GM18870 (cell line): Measurements from ENCODE around the gene PDZRN3.

ENCODE experiments used
- ATAC-seq: cut with Tn5 transposase; IDR thresholded peaks from one replicate; pipeline ENCODE4 v1.9.1; 2021; ENCODE audit warnings: moderate library complexity; ENCODE audit not compliant: unreplicated experiment

The PDZRN3 gene

GRCh38 chr3:73497646-73498406 lies 126.9 kb downstream of the PDZRN3 start:
- ATAC-seq = no peak

DNA sequence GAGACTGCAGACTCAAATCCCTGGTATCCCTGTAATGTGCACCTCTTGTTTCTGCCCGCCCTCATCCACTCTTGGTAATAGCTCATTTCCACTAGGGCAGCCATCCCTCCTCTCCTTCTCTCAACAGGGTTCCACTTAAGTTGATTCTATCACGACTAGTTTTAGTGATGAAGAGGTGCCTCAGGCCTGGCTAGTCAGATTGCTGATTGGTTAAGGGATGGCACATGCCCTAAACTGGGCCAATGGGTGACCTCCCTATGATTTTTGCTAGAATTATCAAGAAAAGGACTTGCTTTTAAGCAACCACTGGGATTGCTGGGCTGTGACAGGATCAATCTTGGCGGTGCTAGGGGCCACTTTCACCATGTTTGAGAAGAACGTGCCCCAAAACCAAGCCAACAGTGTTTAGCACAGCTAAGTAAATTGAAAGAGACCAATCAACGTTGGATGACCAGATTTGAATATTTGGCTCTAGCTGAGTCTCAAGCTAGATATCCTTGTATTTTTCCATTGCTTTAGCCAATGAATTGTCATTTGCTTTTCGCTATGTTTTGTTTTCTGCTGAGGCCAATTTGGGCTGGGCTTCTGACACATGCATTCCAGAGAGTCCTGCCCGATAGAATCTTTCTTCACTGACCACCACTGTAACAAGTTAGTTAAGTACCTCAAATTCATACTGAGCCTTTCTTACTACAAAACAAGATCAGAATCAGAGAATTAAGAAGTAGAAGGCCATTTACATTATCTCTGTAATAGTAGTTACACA lies 131.0 kb downstream of the PDZRN3 start:
- no peak for ATAC-seq

DNA sequence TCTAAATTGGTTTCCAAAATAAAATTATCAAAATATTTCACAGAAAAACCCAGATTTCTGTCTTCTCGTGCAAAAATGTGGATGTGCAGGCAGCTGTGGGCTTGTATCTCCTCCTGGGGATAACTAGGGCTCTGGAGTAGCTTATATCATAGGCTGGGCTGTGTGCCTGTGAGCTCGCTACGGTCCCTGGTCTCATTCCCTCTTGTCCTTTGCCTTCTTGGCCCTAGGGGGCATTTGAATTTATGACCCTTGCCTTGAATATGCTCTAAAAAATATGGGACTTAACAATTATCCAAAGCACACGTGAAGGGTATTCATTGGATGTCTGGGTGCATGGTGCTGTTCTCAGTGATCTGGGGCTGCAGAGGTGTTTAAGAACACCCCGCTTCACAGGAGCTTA lies 132.6 kb downstream of the PDZRN3 start:
- no peak for ATAC-seq

GRCh38 chr3:73491287-73491662 lies 133.5 kb downstream of the PDZRN3 start:
- no peak for ATAC-seq

DNA sequence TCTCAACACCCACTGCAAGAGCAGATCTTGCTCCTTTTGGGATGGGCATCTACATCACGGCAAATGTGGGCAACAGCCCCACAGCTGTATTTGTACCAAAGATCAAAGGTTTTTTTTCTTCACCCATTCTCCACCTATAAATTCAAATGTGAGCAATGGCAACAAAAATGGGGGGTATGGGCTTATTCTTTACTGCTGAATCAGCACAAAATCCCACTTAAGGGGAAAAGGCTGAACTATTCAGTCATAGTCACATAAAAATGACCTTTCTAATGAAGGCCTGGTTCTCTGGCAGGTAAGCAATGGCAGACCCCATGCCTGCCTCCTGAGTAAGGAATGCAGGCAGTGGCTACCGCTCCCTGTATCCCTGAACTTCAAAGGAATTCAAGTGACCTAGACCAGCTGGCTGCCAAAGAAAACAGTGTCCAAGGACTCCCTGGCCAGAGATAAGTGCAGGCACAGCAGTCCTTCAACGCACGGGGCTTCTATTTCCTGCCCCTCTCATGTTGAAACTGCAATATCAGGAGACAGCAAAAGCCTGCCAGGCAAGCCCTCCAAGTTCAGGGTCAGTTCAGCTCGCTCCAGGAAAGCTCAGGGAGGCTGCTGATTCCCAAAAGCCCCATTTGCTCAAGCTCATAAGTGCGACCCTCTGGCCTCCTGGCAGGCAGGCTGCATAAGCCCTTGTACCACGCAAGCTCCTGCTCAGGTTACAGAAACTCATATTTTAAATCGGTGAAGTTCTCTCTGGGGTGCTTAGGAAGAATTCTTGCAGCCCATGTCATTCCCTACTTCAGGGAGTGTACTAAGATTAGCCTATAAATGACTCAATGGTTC lies 134.1 kb downstream of the PDZRN3 start:
- no peak for ATAC-seq

DNA sequence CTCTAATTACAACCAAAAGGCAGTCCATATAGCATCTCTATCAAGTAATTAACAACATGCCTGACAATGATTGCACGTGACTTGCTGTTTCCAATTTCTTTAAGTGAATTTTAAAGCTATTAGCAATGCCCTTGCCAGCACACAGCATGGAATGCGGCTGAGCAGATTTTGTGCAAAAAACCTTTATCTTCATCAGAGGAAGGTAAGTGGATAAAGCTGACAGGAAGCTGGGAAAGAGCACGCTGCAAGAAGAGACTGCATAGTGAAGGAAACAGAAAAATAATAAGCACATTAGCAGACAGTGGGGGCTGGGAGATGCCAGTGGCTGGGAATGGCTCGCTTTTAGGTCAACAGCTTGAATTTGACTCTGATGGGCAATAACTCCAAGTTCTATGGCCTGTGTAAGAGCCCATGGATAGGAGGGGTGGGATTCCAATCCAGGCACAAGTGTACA lies 138.8 kb downstream of the PDZRN3 start:
- ATAC-seq = no peak

DNA sequence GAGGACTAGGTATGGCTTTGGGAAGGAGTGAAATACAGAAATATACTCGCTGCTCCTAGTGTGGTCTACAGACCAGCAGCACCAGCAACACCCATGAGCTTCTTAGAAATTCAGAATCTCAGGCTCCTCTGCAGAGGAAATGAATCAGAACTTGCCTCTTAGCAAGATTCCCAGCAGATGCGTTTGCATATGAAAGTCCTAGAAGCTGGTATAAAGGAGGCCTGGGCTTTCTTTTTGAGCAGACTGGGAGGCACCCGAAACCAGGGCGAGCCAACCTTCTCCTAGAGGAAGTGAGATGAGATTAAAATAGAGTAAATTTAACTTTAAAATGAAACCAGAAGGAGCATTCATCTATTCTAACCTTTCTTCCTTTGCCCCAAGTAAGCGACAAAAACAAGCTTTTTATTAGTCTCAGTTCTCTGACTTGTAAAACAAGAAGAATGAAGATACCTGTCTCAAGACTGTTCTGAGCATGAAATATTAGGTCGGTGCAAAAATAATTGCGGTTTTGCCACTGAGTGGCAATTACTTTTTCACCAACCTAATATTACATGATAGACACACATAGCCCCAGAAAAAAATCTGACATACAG lies 140.0 kb downstream of the PDZRN3 start:
- ATAC-seq = peak; percentile 94

- ATAC-seq = no peak
These were observed 142.9 kb downstream of the PDZRN3 start for GRCh38 chr3:73481888-73482287.

DNA sequence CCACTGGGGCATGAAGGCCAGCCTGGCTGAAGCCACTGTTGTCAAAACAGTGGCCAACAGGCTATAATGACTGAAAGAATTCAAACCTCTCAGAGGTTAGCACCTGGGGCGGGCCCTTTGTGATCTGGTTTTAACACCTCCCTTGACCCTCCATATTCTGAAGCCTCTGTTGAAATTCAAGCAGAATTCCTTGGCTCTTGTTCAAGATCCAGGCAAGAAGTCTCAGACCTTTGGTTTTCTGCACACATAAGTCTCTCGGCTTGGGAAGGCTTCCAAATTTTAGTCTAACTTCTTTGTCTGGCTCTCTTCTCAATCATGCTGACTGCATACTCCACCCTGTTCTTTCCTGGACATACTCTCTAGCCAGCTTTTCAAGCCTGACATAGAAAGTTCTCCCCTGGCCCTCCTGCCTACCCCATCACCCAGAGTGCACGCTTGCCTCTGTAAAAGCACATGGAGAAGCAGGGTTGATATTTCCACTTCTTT lies 144.5 kb downstream of the PDZRN3 start:
- ATAC-seq = no peak

- no peak for ATAC-seq
These were observed 145.4 kb downstream of the PDZRN3 start for GRCh38 chr3:73479325-73479724.

GRCh38 chr3:73478858-73479257 lies 145.9 kb downstream of the PDZRN3 start:
- ATAC-seq = no peak

DNA sequence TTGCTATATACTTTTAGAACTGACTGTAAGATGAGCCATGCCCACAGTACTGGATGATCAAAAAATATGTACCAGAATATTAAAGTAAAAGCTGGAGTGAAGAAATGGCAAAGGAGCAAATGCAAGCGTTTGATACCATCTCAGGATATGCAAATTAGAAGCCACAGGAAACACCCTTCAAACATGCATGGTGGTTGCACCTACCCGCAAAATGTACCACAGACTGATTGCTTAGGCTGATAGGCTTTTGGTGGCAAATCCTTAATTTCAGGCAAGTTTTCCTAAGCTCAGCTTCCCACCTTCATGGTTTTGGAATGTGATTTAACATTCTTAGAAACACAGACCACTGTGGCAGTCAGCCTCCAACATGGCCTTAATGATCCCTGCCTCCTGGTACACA lies 149.0 kb downstream of the PDZRN3 start:
- ATAC-seq = no peak

- peak; percentile 53 for ATAC-seq
These were observed 149.6 kb downstream of the PDZRN3 start for GRCh38 chr3:73475175-73475574.

GRCh38 chr3:73474619-73475018 lies 150.1 kb downstream of the PDZRN3 start:
- no peak for ATAC-seq

DNA sequence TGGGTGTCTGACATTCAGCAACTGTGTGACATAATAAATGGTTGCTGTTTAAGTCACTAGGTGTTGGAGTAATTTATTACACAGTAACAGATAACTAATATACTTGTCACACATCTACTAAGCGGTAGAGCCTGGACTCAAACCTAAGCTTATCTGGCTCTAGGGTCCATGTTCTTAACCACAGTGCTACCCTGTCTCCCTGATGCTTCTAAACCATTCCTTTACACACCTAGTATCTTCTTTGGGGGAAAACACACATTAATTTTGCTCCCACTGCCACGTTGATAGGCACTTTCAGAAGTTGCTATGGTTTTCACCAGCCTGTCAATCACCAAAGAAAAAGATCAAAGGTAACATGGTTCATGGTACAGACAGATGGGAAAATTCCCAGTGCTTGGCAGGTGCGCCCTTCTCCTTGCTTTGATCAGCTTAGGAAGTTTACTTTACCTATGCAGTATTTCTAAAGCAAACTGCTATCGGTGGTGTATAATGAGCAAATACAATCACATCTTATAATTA lies 150.8 kb downstream of the PDZRN3 start:
- no peak for ATAC-seq

GRCh38 chr3:73473181-73473897 lies 151.4 kb downstream of the PDZRN3 start:
- no peak for ATAC-seq

- no peak for ATAC-seq
These were observed 152.6 kb downstream of the PDZRN3 start for GRCh38 chr3:73471986-73472787.

GRCh38 chr3:73470860-73471259 lies 153.9 kb downstream of the PDZRN3 start:
- ATAC-seq = no peak

GRCh38 chr3:73469331-73469730 lies 155.4 kb downstream of the PDZRN3 start:
- no peak for ATAC-seq
